22Rv1 (cell line): ENCODE data around the gene CREG2.

Source experiments
- CTCF ChIP-seq: fragments of 450-650 bp; IDR thresholded peaks from 2 replicates; pipeline ENCODE4 v1.5.1; 2017; ENCODE audit warnings: mild to moderate bottlenecking
- ZFX ChIP-seq: fragments of 450-650 bp; IDR thresholded peaks from 2 replicates; pipeline ENCODE4 v1.6.1; 2017; ENCODE audit warnings: antibody characterized with exemption, borderline replicate concordance

DNA sequence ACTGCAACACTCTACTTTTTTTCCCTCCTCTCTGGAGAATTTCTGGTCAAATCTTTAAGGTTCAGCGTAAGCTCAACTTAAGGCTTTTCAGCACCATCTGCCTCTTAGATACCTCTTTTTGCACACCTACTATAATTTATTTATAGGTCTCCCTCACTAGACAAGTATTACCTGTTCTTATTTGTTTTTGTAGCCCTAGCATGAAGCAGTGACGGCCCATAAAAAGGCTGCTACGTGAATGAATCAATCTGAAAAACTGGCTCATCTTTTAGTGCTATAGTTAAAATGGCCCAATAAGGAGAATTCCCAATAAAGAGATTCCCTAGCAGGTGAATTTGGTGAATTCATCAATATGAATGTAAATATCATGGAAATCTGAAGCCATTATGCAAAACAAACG lies 85.3 kb downstream of the CREG2 start:
- TF ChIP-seq CTCF, result no peak
- no peak for TF ChIP-seq ZFX
